ENCODE measurements around the gene RCOR3.
"Not testable (repeated sequence)": the region's sequence is repeated elsewhere in the genome, so short reads cannot be mapped to it uniquely, and the experiment has no call there.

The RCOR3 gene

GRCh38 chr1:211343607-211344006, 84.4 kb downstream of the RCOR3 start:
- no peak for DNase-seq

DNA sequence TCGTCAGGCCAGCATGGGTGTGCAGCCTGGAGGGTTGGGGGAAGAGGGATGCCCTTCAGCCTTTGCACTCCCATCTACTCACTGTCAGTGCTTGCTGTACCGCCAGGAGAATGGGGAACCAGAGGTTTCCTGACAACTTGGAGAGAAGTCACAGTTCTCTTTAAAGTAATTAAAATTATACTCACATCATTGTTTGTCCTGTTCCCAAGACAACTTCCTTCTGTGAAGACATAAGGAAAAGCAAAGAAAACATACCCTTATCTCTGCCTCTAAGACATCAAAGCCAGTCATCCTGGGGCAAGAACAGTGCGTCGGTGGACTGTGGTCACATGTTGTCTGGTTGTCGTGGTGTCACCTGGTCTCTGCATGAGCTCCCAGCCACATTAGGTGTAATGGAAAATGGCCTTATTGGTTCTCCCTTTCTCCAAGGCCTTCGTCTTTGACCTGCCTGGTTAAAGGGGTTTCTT, 85.0 kb downstream of the RCOR3 start:
- no peak for DNase-seq

- no peak for DNase-seq
Measured at GRCh38 chr1:211345719-211346118, 86.6 kb downstream of the RCOR3 start.

GRCh38 chr1:211347077-211347844, 88.1 kb downstream of the RCOR3 start:
- no peak for DNase-seq

- no peak for DNase-seq
Measured at GRCh38 chr1:211348547-211348946, 89.4 kb downstream of the RCOR3 start.

GRCh38 chr1:211349741-211350140, 90.6 kb downstream of the RCOR3 start:
- no peak for DNase-seq

GRCh38 chr1:211352055-211352454, 92.9 kb downstream of the RCOR3 start:
- DNase-seq = not testable (repeated sequence)

DNA sequence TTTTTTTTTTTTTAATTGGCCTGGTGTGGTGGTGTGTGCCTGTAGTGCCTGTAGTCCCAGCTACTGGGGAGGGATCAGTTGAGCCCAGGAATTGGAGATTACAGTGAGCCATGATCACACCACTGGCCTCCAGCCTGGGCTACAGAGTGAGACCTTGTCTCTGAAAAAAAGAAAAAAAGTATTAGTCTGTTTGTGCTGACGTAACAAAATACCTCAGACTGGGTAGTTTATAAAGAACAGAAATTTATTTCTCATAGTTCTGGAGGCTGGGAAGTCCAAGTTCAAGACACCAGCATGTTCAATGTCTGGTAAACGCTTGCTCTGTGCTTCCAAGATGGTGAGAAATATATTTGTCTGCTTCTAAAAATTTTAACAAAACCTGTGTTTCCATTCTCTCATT, 93.3 kb downstream of the RCOR3 start:
- no peak for DNase-seq

- peak; percentile 63 to 65 for DNase-seq
Measured at GRCh38 chr1:211352985-211353515, 93.9 kb downstream of the RCOR3 start.

GRCh38 chr1:211353562-211354212, 94.5 kb downstream of the RCOR3 start:
- DNase-seq = no peak

GRCh38 chr1:211355873-211356272, 96.7 kb downstream of the RCOR3 start:
- DNase-seq = no peak

GRCh38 chr1:211356723-211357407, 97.7 kb downstream of the RCOR3 start:
- no peak for DNase-seq

GRCh38 chr1:211358685-211359084, 99.5 kb downstream of the RCOR3 start:
- no peak for DNase-seq

GRCh38 chr1:211359876-211360275, 100.7 kb downstream of the RCOR3 start:
- no peak for DNase-seq

- DNase-seq = no peak
Measured at GRCh38 chr1:211361202-211361601, 102.0 kb downstream of the RCOR3 start.

All from CD4-positive, alpha-beta T cell treated with Interleukin-4 for 1 hour (primary cell).